DND-41 (cell line): ENCODE results near the gene MACROD2.

ENCODE experiments used
- EZH2 ChIP-seq: IDR thresholded peaks from 3 replicates; pipeline ENCODE4 v1.6.1; 2012; ENCODE audit warnings: borderline replicate concordance, low read depth, mild to moderate bottlenecking, moderate library complexity, low read length, inconsistent platforms; ENCODE audit not compliant: severe bottlenecking
- TF ChIP-seq, protein P1 (sequence below): IDR thresholded peaks from 2 replicates; pipeline ENCODE4 v1.5.1; 2012; ENCODE audit warnings: borderline replicate concordance, low read length, moderate library complexity, mild to moderate bottlenecking; ENCODE audit not compliant: poor library complexity, severe bottlenecking; ENCODE audit errors: extremely low read depth

- TF ChIP-seq, protein P1, sequence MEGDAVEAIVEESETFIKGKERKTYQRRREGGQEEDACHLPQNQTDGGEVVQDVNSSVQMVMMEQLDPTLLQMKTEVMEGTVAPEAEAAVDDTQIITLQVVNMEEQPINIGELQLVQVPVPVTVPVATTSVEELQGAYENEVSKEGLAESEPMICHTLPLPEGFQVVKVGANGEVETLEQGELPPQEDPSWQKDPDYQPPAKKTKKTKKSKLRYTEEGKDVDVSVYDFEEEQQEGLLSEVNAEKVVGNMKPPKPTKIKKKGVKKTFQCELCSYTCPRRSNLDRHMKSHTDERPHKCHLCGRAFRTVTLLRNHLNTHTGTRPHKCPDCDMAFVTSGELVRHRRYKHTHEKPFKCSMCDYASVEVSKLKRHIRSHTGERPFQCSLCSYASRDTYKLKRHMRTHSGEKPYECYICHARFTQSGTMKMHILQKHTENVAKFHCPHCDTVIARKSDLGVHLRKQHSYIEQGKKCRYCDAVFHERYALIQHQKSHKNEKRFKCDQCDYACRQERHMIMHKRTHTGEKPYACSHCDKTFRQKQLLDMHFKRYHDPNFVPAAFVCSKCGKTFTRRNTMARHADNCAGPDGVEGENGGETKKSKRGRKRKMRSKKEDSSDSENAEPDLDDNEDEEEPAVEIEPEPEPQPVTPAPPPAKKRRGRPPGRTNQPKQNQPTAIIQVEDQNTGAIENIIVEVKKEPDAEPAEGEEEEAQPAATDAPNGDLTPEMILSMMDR = no peak
- no peak for TF ChIP-seq EZH2
Observed at GRCh38 chr20:14341801-14342200, 346.5 kb downstream of the MACROD2 start.
